Loucy (cell line): ENCODE data around the gene MFAP2.

ENCODE experiments used
- H2AFZ ChIP-seq: fragments of 200-600 bp; sonication (generic); 2 replicates; pipeline ENCODE4 v1.6.0; 2016; ENCODE audit warnings: antibody characterized with exemption, mild to moderate bottlenecking, low read length, moderate library complexity
- H3F3A ChIP-seq: fragments of 200-600 bp; 2 replicates; pipeline ENCODE4 v1.6.0; 2016; ENCODE audit warnings: antibody characterized with exemption, low read depth, mild to moderate bottlenecking
- H3K27me3 ChIP-seq: fragments of 200-600 bp; sonication (generic); 2 replicates; pipeline ENCODE4 v1.6.1; 2014; ENCODE audit warnings: low read length, mild to moderate bottlenecking; ENCODE audit not compliant: insufficient read depth, poor library complexity, severe bottlenecking
- H3K36me3 ChIP-seq: fragments of 200-600 bp; sonication (generic); 2 replicates; pipeline ENCODE4 v1.6.1; 2016; ENCODE audit warnings: low read length; ENCODE audit not compliant: insufficient read depth
- H3K4me1 ChIP-seq: fragments of 200-600 bp; sonication (generic); 2 replicates; pipeline ENCODE4 v1.5.1; 2014; ENCODE audit warnings: low read length, mild to moderate bottlenecking; ENCODE audit not compliant: insufficient read depth, poor library complexity, severe bottlenecking
- H3K4me2 ChIP-seq: fragments of 200-600 bp; sonication (generic); 2 replicates; pipeline ENCODE4 v1.6.0; 2014; ENCODE audit warnings: antibody characterized with exemption, low read length, low read depth, mild to moderate bottlenecking; ENCODE audit not compliant: poor library complexity, severe bottlenecking
- H3K4me3 ChIP-seq: fragments of 200-600 bp; sonication (generic); 2 replicates; pipeline ENCODE4 v1.5.1; 2014; ENCODE audit warnings: low read length, mild to moderate bottlenecking, mixed read lengths; ENCODE audit not compliant: poor library complexity, severe bottlenecking
- H3K79me2 ChIP-seq: fragments of 200-600 bp; sonication (generic); 2 replicates; pipeline ENCODE4 v1.6.1; 2014; ENCODE audit warnings: low read length; ENCODE audit not compliant: insufficient read depth
- H3K9ac ChIP-seq: fragments of 200-600 bp; sonication (generic); 2 replicates; pipeline ENCODE4 v1.6.0; 2014; ENCODE audit warnings: mild to moderate bottlenecking, low read depth, low read length, moderate library complexity; ENCODE audit not compliant: poor library complexity, severe bottlenecking
- H3K9me2 ChIP-seq: fragments of 200-600 bp; sonication (generic); replicated peaks from 2 replicates; pipeline ENCODE4 v1.6.1; 2016; ENCODE audit warnings: low read depth, low read length, mixed read lengths
- H3K9me3 ChIP-seq: fragments of 200-600 bp; sonication (generic); 2 replicates; pipeline ENCODE4 v1.6.1; 2014; ENCODE audit warnings: mild to moderate bottlenecking, antibody characterized with exemption, low read length, low read depth; ENCODE audit not compliant: insufficient read depth
- H4K20me1 ChIP-seq: fragments of 200-600 bp; sonication (generic); 2 replicates; pipeline ENCODE4 v1.6.0; 2014; ENCODE audit warnings: antibody characterized with exemption, low read length, mild to moderate bottlenecking; ENCODE audit not compliant: insufficient read depth, poor library complexity, severe bottlenecking
- CTCF ChIP-seq: fragments of 200-600 bp; sonication (generic); conservative IDR thresholded peaks from 2 replicates; pipeline ENCODE4 v1.5.1; 2014; ENCODE audit warnings: mild to moderate bottlenecking, antibody characterized with exemption, low read length
- EZH2phosphoT487 ChIP-seq: fragments of 200-600 bp; IDR thresholded peaks from 2 replicates; pipeline ENCODE4 v1.6.1; 2018; ENCODE audit warnings: antibody characterized with exemption, mild to moderate bottlenecking, moderate library complexity, borderline replicate concordance

MFAP2 gene

GRCh38 chr1:16992102-16992501 is 11.7 kb upstream of the MFAP2 start:
- H3F3A ChIP-seq: no peaks in the 10 kb centered on the region
- no peaks in the 10 kb centered on the region for H3K4me1 ChIP-seq
- TF ChIP-seq EZH2phosphoT487: no peak
- TF ChIP-seq CTCF: no peak
- no peaks in the 10 kb centered on the region for H3K27me3 ChIP-seq
- no peaks in the 10 kb centered on the region for H3K79me2 ChIP-seq
- no peaks in the 10 kb centered on the region for H3K9me3 ChIP-seq
- H4K20me1 ChIP-seq: no peaks in the 10 kb centered on the region
- no peak overlapping the region for H3K9ac ChIP-seq
- no peak overlapping the region for H3K4me2 ChIP-seq
- peaks cover 4% of the 10 kb centered on the region; the same call in 1 of the 2 replicates for H3K36me3 ChIP-seq
- H3K9me2 ChIP-seq: no peaks in the 10 kb centered on the region
- no peak overlapping the region for H2AFZ ChIP-seq
- no peak overlapping the region for H3K4me3 ChIP-seq

- Histone ChIP-seq H3K36me3 (peaks cover 4% of the 10 kb centered on the region; the same call in 1 of the 2 replicates), H3K9me2 (no peaks in the 10 kb centered on the region), H3K79me2 (no peaks in the 10 kb centered on the region), H3K4me2 (no peak overlapping the region), H3F3A (no peaks in the 10 kb centered on the region), H3K9ac (no peak overlapping the region), H2AFZ (no peak overlapping the region), H4K20me1 (no peaks in the 10 kb centered on the region), H3K27me3 (no peaks in the 10 kb centered on the region), H3K4me3 (no peak overlapping the region), H3K4me1 (no peaks in the 10 kb centered on the region), H3K9me3 (no peaks in the 10 kb centered on the region)
- TF ChIP-seq EZH2phosphoT487: no peak
- no peak for TF ChIP-seq CTCF
Observed at GRCh38 chr1:16991571-16991970, 11.2 kb upstream of the MFAP2 start.

- no peaks in the 10 kb centered on the region for H3K9me3 ChIP-seq
- H3K27me3 ChIP-seq: no peaks in the 10 kb centered on the region
- H3K4me2 ChIP-seq: no peak overlapping the region
- TF ChIP-seq CTCF (no peak), EZH2phosphoT487 (no peak)
- H4K20me1 ChIP-seq: no peaks in the 10 kb centered on the region
- no peak overlapping the region for H3K4me3 ChIP-seq
- no peaks in the 10 kb centered on the region for H3K79me2 ChIP-seq
- no peaks in the 10 kb centered on the region for H3K9me2 ChIP-seq
- no peaks in the 10 kb centered on the region for H3K4me1 ChIP-seq
- no peak overlapping the region for H2AFZ ChIP-seq
- H3K9ac ChIP-seq: no peak overlapping the region
- peaks cover 4% of the 10 kb centered on the region; the same call in 1 of the 2 replicates for H3K36me3 ChIP-seq
- H3F3A ChIP-seq: no peaks in the 10 kb centered on the region
Observed at GRCh38 chr1:16989676-16990391, 9.4 kb upstream of the MFAP2 start.
